Caco-2 (cell line): ENCODE results near the gene APBB1IP. TPM values are rescaled to one million over a fixed set of nuclear protein-coding genes. Genes with fewer than 3 reads are reported as not detected.
A peak's percentile ranks its signal among the peaks of the same experiment; 100 is the strongest.

Experiments used
- BruUV-seq: library from RNA; stranded (reverse); fragments of 400-500 nt; replicated peaks from 2 replicates; lab custom pipeline; 2021; lab: Mats Ljungman, UMichigan
- CTCF ChIA-PET: fragments of 300-600 bp; sonication (Branson Sonifier 250); formaldehyde crosslinking; loops from one replicate; lab custom pipeline; 2022; ENCODE audit warnings: antibody characterized with exemption; lab: Charles Lee
- POLR2A ChIA-PET: fragments of 300-600 bp; sonication (Branson Sonifier 250); formaldehyde crosslinking; loops from one replicate; lab custom pipeline; 2022; ENCODE audit warnings: antibody characterized with exemption; lab: Charles Lee
- DNase-seq, 2 experiments: peaks; one replicate each; pipeline versions ENCODE4 v3.0.0 to v3.0.0-alpha.2; 2020 to 2022
- H3K27me3 ChIP-seq: replicated peaks from 2 replicates; pipeline ENCODE4 v1.6.0; 2011; ENCODE audit warnings: low read length; ENCODE audit not compliant: control insufficient read depth, insufficient read depth
- H3K36me3 ChIP-seq: 2 replicates; pipeline ENCODE4 v1.5.1; 2011; ENCODE audit warnings: low read length; ENCODE audit not compliant: control insufficient read depth, insufficient read depth
- H3K4me1 ChIP-seq: fragments of 250-450 bp; sonication (Bioruptor Pico); 2 replicates; pipeline ENCODE4 v1.5.1; 2020; ENCODE audit warnings: mild to moderate bottlenecking
- H3K4me3 ChIP-seq: 2 replicates; pipeline ENCODE4 v1.5.1; 2011; ENCODE audit warnings: low read depth, mild to moderate bottlenecking, control low read depth, low read length
- H3K9me3 ChIP-seq: fragments of 250-450 bp; sonication (Bioruptor Pico); 2 replicates; pipeline ENCODE4 v1.5.1; 2020; ENCODE audit warnings: mild to moderate bottlenecking, moderate library complexity
- H3K27ac Mint-ChIP-seq: one replicate; pipeline ENCODE4 v1.8.0; 2022; ENCODE audit warnings: mixed read lengths; ENCODE audit not compliant: unreplicated experiment
- H3K27me3 Mint-ChIP-seq: one replicate; pipeline ENCODE4 v1.8.0; 2022; ENCODE audit warnings: mixed read lengths; ENCODE audit not compliant: insufficient read depth, unreplicated experiment
- H3K36me3 Mint-ChIP-seq: one replicate; pipeline ENCODE4 v1.8.0; 2022; ENCODE audit warnings: mild to moderate bottlenecking, mixed read lengths; ENCODE audit not compliant: insufficient read depth, unreplicated experiment
- H3K4me1 Mint-ChIP-seq: one replicate; pipeline ENCODE4 v1.8.0; 2022; ENCODE audit warnings: low read depth, mixed read lengths; ENCODE audit not compliant: unreplicated experiment
- H3K4me3 Mint-ChIP-seq: one replicate; pipeline ENCODE4 v1.8.0; 2022; ENCODE audit warnings: mild to moderate bottlenecking, moderate library complexity, mixed read lengths; ENCODE audit not compliant: unreplicated experiment
- H3K9me3 Mint-ChIP-seq: one replicate; pipeline ENCODE4 v1.8.0; 2022; ENCODE audit warnings: mixed read lengths; ENCODE audit not compliant: unreplicated experiment
- CTCF ChIP-seq, 2 experiments: fragments of 200-600 bp in 1 of 2; IDR thresholded peaks; 1 replicate in 1 of 2; 2 replicates in 1 of 2; pipeline versions ENCODE4 v1.5.1 to v1.8.0; 2011 to 2022; ENCODE audit warnings: antibody characterized with exemption in 1 of 2, control low read depth in 1 of 2, inconsistent platforms in 1 of 2, low read depth in 1 of 2, low read length in 1 of 2, mild to moderate bottlenecking in 1 of 2, moderate library complexity in 1 of 2; ENCODE audit not compliant: insufficient read depth in 1 of 2, severe bottlenecking in 1 of 2, unreplicated experiment in 1 of 2
- intact Hi-C: fragments of 100-400 bp; cut with micrococcal nuclease; formaldehyde crosslinking; loops from one replicate; pipeline ENCODE4 v1.10.0; 2022; ENCODE audit not compliant: unreplicated experiment
- total RNA-seq: library from RNA; stranded (reverse); gene quantifications from 2 replicates; pipeline ENCODE4 v1.2.3, GENCODE V29; 2022

APBB1IP gene
- total RNA-seq, 1 experiment from 2014 or later, result 0.14 TPM

GRCh38 chr10:26544932-26545331 lies 106.8 kb downstream of the APBB1IP start:
- BruUV-seq, result no TSS peak
- no peak for DNase-seq
- ChIA-PET CTCF (no interaction called here), POLR2A (no interaction called here)
- Histone ChIP-seq H3K9me3 (peaks cover 7% of the 10 kb centered on the region; the same call in 1 of the 2 replicates), H3K4me1 (no peaks in the 10 kb centered on the region), H3K27me3 (no peaks in the 10 kb centered on the region), H3K36me3 (no peaks in the 10 kb centered on the region), H3K4me3 (no peak overlapping the region)
- Mint-ChIP-seq H3K36me3 (no peaks in the 10 kb centered on the region), H3K4me3 (no peak overlapping the region), H3K27me3 (no peaks in the 10 kb centered on the region), H3K4me1 (no peaks in the 10 kb centered on the region), H3K27ac (no peak overlapping the region), H3K9me3 (peaks cover 24% of the 10 kb centered on the region)
- TF ChIP-seq CTCF (IDR thresholded peaks at IDR 0.05; ENCODE audit: insufficient read depth in 1 of 2, low read depth in 1 of 2, low read length in 1 of 2, severe bottlenecking in 1 of 2, unreplicated experiment in 1 of 2), result no peak
- intact Hi-C loops, result no loop called here

GRCh38 chr10:26550774-26551526 lies 112.8 kb downstream of the APBB1IP start:
- no peak overlapping the region for H3K27ac Mint-ChIP-seq
- H3K4me1 ChIP-seq, result peaks cover 7% of the 10 kb centered on the region
- H3K27me3 ChIP-seq, result no peaks in the 10 kb centered on the region
- TF ChIP-seq CTCF (IDR thresholded peaks at IDR 0.05; ENCODE audit: insufficient read depth in 1 of 2, low read depth in 1 of 2, low read length in 1 of 2, severe bottlenecking in 1 of 2, unreplicated experiment in 1 of 2), result peak; percentile 14 to 18
- BruUV-seq, result no TSS peak
- ChIA-PET CTCF (no interaction called here), POLR2A (no interaction called here)
- no peak for DNase-seq
- H3K27me3 Mint-ChIP-seq, result no peaks in the 10 kb centered on the region
- peaks cover 45% of the 10 kb centered on the region for H3K9me3 Mint-ChIP-seq
- no peaks in the 10 kb centered on the region for H3K36me3 ChIP-seq
- peaks cover 5% of the 10 kb centered on the region for H3K36me3 Mint-ChIP-seq
- no peak overlapping the region for H3K4me3 Mint-ChIP-seq
- no peak overlapping the region for H3K4me3 ChIP-seq
- peaks cover 10% of the 10 kb centered on the region for H3K4me1 Mint-ChIP-seq
- H3K9me3 ChIP-seq, result peaks cover 13% of the 10 kb centered on the region; the same call in 1 of the 2 replicates
- intact Hi-C loops, result no loop called here

GRCh38 chr10:26554246-26554645 lies 116.1 kb downstream of the APBB1IP start:
- Mint-ChIP-seq H3K36me3 (peaks cover 5% of the 10 kb centered on the region), H3K4me3 (no peak overlapping the region), H3K9me3 (peaks cover 28% of the 10 kb centered on the region), H3K27me3 (no peaks in the 10 kb centered on the region), H3K27ac (no peak overlapping the region), H3K4me1 (peaks cover 13% of the 10 kb centered on the region)
- Histone ChIP-seq H3K4me3 (no peak overlapping the region), H3K36me3 (no peaks in the 10 kb centered on the region), H3K4me1 (peaks cover 17% of the 10 kb centered on the region), H3K27me3 (no peaks in the 10 kb centered on the region), H3K9me3 (peaks cover 13% of the 10 kb centered on the region; the same call in 1 of the 2 replicates)
- ChIA-PET POLR2A (no interaction called here), CTCF (interaction anchor here (2.6 kb wide), 1 partner anchor 219 kb away, joined by 15 read pairs; no protein-coding TSS in a partner anchor)
- no peak for DNase-seq
- TF ChIP-seq CTCF (IDR thresholded peaks at IDR 0.05; ENCODE audit: insufficient read depth in 1 of 2, low read depth in 1 of 2, low read length in 1 of 2, severe bottlenecking in 1 of 2, unreplicated experiment in 1 of 2), result no peak
- no TSS peak for BruUV-seq
- intact Hi-C loops, result no loop called here
